HepG2 (cell line): ENCODE data around the gene FAM174C. TPM values are rescaled to one million over a fixed set of nuclear protein-coding genes. Genes with fewer than 3 reads are reported as not detected.
A peak's percentile ranks its signal among the peaks of the same experiment; 100 is the strongest.

Source experiments
- EP300 ChIP-seq, 3 experiments: sonication (generic) in 1 of 3; formaldehyde crosslinking in 1 of 3; IDR thresholded peaks; 2 replicates each; pipeline versions ENCODE4 v1.5.1 to v1.6.1; 2011 to 2020; ENCODE audit warnings: low read depth in 2 of 3, low read length in 2 of 3, borderline replicate concordance in 1 of 3, improper control_type of control experiment in 1 of 3, mild to moderate bottlenecking in 1 of 3, missing genetic modification reagents in 1 of 3, moderate library complexity in 1 of 3
- FOXK1 ChIP-seq: sonication (generic); formaldehyde crosslinking; IDR thresholded peaks from 2 replicates; pipeline ENCODE4 v1.4.0; 2020; ENCODE audit warnings: low read depth, missing genetic modification reagents, borderline replicate concordance
- GATAD2A ChIP-seq: IDR thresholded peaks from 2 replicates; pipeline ENCODE4 v1.6.1; 2016
- HNRNPLL ChIP-seq: fragments of 200-400 bp; formaldehyde crosslinking; IDR thresholded peaks from 2 replicates; pipeline ENCODE4 v1.6.1; 2017; ENCODE audit warnings: mild to moderate bottlenecking, low read depth, low read length; ENCODE audit not compliant: poor library complexity, severe bottlenecking
- RAD51 ChIP-seq: fragments of 450-650 bp; IDR thresholded peaks from 2 replicates; pipeline ENCODE4 v1.6.1; 2016; ENCODE audit warnings: borderline replicate concordance
- RXRB ChIP-seq: IDR thresholded peaks from 2 replicates; pipeline ENCODE4 v1.6.1; 2016; ENCODE audit warnings: borderline replicate concordance, missing genetic modification reagents, missing compliant biosample characterization
- TCF12 ChIP-seq, 2 experiments: fragments of 450-650 bp in 1 of 2; sonication (generic) in 1 of 2; formaldehyde crosslinking in 1 of 2; IDR thresholded peaks; 2 replicates each; pipeline versions ENCODE4 v1.6.1 to v1.8.0; 2017 to 2022; ENCODE audit warnings: antibody characterized with exemption in 1 of 2, mild to moderate bottlenecking in 1 of 2, missing genetic modification reagents in 1 of 2, moderate library complexity in 1 of 2
- ZMYM3 ChIP-seq: sonication (generic); formaldehyde crosslinking; IDR thresholded peaks from 2 replicates; pipeline ENCODE4 v1.5.1; 2020; ENCODE audit warnings: mild to moderate bottlenecking, missing genetic modification reagents
- ZNF136 ChIP-seq: sonication (generic); formaldehyde crosslinking; IDR thresholded peaks from 2 replicates; pipeline ENCODE4 v1.8.1; 2022; ENCODE audit warnings: low read depth, mild to moderate bottlenecking, moderate library complexity, missing genetic modification reagents
- ZNF160 ChIP-seq: sonication (generic); formaldehyde crosslinking; IDR thresholded peaks from 2 replicates; pipeline ENCODE4 v1.8.0; 2022; ENCODE audit warnings: mild to moderate bottlenecking, inconsistent platforms, missing genetic modification reagents
- ZNF207 ChIP-seq: fragments of 450-650 bp; IDR thresholded peaks from 2 replicates; pipeline ENCODE4 v1.6.1; 2016; ENCODE audit warnings: antibody characterized with exemption, borderline replicate concordance
- ZNF263 ChIP-seq: sonication (generic); formaldehyde crosslinking; IDR thresholded peaks from 2 replicates; pipeline ENCODE4 v1.4.0; 2020; ENCODE audit warnings: missing genetic modification reagents
- ZNF501 ChIP-seq: sonication (generic); formaldehyde crosslinking; IDR thresholded peaks from 2 replicates; pipeline ENCODE4 v1.5.1; 2020; ENCODE audit warnings: mild to moderate bottlenecking, moderate library complexity, missing genetic modification reagents
- ZNF878 ChIP-seq: sonication (generic); formaldehyde crosslinking; IDR thresholded peaks from 2 replicates; pipeline ENCODE4 v1.8.1; 2023; ENCODE audit warnings: mild to moderate bottlenecking, missing genetic modification reagents, moderate library complexity
- polyA plus RNA-seq, 8 experiments: library from polyadenylated mRNA; depleted of rRNA in 3 of 8; stranded (reverse) in 7 of 8; unstranded in 1 of 8; fragments of >200 nt; fragmentation: Illumina TruSeq in 4 of 8; extraction: Trizol in 4 of 8; gene quantifications; 2 replicates each; pipeline versions ENCODE4 v1.2.1 to v1.2.3, GENCODE V29; 2011 to 2016; ENCODE audit warnings: low read depth in 4 of 8, missing spikeins in 1 of 8, mixed read lengths in 1 of 8; ENCODE audit not compliant: insufficient read depth in 1 of 8
- total RNA-seq, 5 experiments: library from RNA; depleted of rRNA; stranded (reverse); fragments of >200 nt; fragmentation: Illumina TruSeq; extraction: Trizol; gene quantifications; 2 replicates each; pipeline ENCODE4 v1.2.3, GENCODE V29; 2016; ENCODE audit warnings: low read depth in 1 of 5
- TF ChIP-seq, protein P1 (sequence below): sonication (generic); formaldehyde crosslinking; IDR thresholded peaks from 2 replicates; pipeline ENCODE4 v1.4.0; 2020; ENCODE audit warnings: missing genetic modification reagents, borderline replicate concordance
- TF ChIP-seq, protein P2 (sequence below): sonication (generic); formaldehyde crosslinking; IDR thresholded peaks from 2 replicates; pipeline ENCODE4 v1.5.0; 2020; ENCODE audit warnings: missing genetic modification reagents, mild to moderate bottlenecking, borderline replicate concordance
- TF ChIP-seq, protein P3 (sequence below): sonication (generic); formaldehyde crosslinking; IDR thresholded peaks from 2 replicates; pipeline ENCODE4 v1.4.0; 2020; ENCODE audit warnings: missing genetic modification reagents, low read depth, mild to moderate bottlenecking, borderline replicate concordance
- TF ChIP-seq, protein P4 (sequence below): sonication (generic); formaldehyde crosslinking; IDR thresholded peaks from 2 replicates; pipeline ENCODE4 v1.5.1; 2020; ENCODE audit warnings: mild to moderate bottlenecking, moderate library complexity, missing genetic modification reagents
- TF ChIP-seq, protein P5 (sequence below): IDR thresholded peaks from 2 replicates; pipeline ENCODE4 v1.6.1; 2016; ENCODE audit warnings: low read depth, borderline replicate concordance
- TF ChIP-seq, protein P6 (sequence below): sonication (generic); formaldehyde crosslinking; IDR thresholded peaks from 2 replicates; pipeline ENCODE4 v1.9.0; 2022; ENCODE audit warnings: missing genetic modification reagents, mild to moderate bottlenecking, borderline replicate concordance

The FAM174C gene
- total and polyA plus RNA-seq, 2 of the 13 experiments (the other 11 are each of a cell fraction or from before 2014, with no cell fraction given) = 19.5 to 31.3 TPM

DNA sequence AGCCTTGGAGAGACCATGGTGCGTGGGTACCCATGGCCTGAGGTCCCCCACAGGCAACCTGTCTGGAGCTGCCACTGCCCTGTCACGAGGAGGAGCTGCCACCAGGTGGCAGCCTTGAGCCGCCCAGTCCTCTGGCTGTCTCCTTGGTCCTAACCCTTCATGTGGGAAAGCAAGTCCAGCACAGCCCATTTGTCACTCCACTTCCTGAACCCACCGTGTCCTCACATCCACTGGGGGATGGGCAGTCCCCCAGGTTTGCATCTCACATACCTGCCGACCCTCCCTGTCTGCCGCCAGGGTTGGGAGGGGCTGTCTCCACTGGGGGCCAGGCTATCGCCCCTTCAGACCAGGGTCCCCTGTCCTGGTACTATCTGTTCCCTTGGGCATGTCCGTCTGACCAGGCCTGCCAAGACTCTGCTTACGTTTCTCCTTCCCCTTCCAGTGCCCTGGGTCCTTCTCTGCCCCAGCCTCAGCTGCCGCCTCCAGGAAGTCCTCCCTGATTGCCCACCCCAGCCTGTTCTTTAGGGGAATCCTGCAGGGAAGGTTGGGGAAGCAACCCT is 4.5 kb downstream of the FAM174C start (continued):
- TF ChIP-seq ZNF207 = no peak
- peak; percentile 42; the same call in 1 of the 2 replicates for TF ChIP-seq RXRB (CRISPR knock-in tag)
- TF ChIP-seq ZNF263 (CRISPR knock-in tag) = peak; percentile 73
- peak; percentile 40; the same call in 1 of the 2 replicates for TF ChIP-seq GATAD2A (CRISPR knock-in tag)
- TF ChIP-seq, protein P1, sequence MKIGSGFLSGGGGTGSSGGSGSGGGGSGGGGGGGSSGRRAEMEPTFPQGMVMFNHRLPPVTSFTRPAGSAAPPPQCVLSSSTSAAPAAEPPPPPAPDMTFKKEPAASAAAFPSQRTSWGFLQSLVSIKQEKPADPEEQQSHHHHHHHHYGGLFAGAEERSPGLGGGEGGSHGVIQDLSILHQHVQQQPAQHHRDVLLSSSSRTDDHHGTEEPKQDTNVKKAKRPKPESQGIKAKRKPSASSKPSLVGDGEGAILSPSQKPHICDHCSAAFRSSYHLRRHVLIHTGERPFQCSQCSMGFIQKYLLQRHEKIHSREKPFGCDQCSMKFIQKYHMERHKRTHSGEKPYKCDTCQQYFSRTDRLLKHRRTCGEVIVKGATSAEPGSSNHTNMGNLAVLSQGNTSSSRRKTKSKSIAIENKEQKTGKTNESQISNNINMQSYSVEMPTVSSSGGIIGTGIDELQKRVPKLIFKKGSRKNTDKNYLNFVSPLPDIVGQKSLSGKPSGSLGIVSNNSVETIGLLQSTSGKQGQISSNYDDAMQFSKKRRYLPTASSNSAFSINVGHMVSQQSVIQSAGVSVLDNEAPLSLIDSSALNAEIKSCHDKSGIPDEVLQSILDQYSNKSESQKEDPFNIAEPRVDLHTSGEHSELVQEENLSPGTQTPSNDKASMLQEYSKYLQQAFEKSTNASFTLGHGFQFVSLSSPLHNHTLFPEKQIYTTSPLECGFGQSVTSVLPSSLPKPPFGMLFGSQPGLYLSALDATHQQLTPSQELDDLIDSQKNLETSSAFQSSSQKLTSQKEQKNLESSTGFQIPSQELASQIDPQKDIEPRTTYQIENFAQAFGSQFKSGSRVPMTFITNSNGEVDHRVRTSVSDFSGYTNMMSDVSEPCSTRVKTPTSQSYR (CRISPR knock-in tag) = no peak
- TF ChIP-seq, protein P2, sequence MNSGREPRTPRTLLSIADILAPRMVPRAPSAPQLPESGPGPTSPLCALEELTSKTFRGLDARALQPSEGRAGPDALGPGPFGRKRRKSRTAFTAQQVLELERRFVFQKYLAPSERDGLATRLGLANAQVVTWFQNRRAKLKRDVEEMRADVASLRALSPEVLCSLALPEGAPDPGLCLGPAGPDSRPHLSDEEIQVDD (CRISPR knock-in tag) = no peak
- TF ChIP-seq FOXK1 (CRISPR knock-in tag) = peak; percentile 38; the same call in 1 of the 2 replicates
- TF ChIP-seq, protein P3, sequence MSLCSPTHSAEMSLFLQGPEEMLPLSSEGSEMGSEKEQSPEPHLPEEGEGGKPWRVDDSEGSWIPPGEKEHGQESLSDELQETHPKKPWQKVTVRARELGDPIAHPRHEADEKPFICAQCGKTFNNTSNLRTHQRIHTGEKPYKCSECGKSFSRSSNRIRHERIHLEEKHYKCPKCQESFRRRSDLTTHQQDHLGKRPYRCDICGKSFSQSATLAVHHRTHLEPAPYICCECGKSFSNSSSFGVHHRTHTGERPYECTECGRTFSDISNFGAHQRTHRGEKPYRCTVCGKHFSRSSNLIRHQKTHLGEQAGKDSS (CRISPR knock-in tag) = 0 out of 2 replicates have a peak, but pooled peaks have one; percentile 67
- TF ChIP-seq EP300 (IDR thresholded peaks at IDR 0.05; ENCODE audit: low read depth in 2 of 2, low read length in 2 of 2) = no peak
- TF ChIP-seq EP300 (CRISPR knock-in tag; IDR thresholded peaks at IDR 0.05; ENCODE audit: borderline replicate concordance) = peak; percentile 39; the same call in 1 of the 2 replicates
- TF ChIP-seq ZNF136 = no peak
- peak; percentile 67; the same call in 1 of the 2 replicates for TF ChIP-seq ZMYM3 (CRISPR knock-in tag)
- no peak for TF ChIP-seq ZNF878 (CRISPR knock-in tag)
- 0 out of 2 replicates have a peak, but pooled peaks have one; percentile 37 for TF ChIP-seq ZNF501 (CRISPR knock-in tag)
- TF ChIP-seq, protein P4, sequence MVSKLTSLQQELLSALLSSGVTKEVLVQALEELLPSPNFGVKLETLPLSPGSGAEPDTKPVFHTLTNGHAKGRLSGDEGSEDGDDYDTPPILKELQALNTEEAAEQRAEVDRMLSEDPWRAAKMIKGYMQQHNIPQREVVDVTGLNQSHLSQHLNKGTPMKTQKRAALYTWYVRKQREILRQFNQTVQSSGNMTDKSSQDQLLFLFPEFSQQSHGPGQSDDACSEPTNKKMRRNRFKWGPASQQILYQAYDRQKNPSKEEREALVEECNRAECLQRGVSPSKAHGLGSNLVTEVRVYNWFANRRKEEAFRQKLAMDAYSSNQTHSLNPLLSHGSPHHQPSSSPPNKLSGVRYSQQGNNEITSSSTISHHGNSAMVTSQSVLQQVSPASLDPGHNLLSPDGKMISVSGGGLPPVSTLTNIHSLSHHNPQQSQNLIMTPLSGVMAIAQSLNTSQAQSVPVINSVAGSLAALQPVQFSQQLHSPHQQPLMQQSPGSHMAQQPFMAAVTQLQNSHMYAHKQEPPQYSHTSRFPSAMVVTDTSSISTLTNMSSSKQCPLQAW (CRISPR knock-in tag) = peak; percentile 79
- TF ChIP-seq, protein P5, sequence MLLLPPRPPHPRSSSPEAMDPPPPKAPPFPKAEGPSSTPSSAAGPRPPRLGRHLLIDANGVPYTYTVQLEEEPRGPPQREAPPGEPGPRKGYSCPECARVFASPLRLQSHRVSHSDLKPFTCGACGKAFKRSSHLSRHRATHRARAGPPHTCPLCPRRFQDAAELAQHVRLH (CRISPR knock-in tag) = peak; percentile 64; the same call in 1 of the 2 replicates
- no peak for TF ChIP-seq TCF12 (IDR thresholded peaks at IDR 0.05)
- TF ChIP-seq TCF12 (CRISPR knock-in tag; IDR thresholded peaks at IDR 0.05) = no peak
- no peak for TF ChIP-seq ZNF160 (CRISPR knock-in tag)
- TF ChIP-seq, protein P6, sequence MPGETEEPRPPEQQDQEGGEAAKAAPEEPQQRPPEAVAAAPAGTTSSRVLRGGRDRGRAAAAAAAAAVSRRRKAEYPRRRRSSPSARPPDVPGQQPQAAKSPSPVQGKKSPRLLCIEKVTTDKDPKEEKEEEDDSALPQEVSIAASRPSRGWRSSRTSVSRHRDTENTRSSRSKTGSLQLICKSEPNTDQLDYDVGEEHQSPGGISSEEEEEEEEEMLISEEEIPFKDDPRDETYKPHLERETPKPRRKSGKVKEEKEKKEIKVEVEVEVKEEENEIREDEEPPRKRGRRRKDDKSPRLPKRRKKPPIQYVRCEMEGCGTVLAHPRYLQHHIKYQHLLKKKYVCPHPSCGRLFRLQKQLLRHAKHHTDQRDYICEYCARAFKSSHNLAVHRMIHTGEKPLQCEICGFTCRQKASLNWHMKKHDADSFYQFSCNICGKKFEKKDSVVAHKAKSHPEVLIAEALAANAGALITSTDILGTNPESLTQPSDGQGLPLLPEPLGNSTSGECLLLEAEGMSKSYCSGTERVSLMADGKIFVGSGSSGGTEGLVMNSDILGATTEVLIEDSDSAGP (CRISPR knock-in tag) = peak; percentile 46
- TF ChIP-seq HNRNPLL = no peak
- TF ChIP-seq RAD51 = no peak
